Fibroblast of the aortic adventitia (primary cell): ENCODE measurements around the gene FAF1. TPM values are rescaled to one million over a fixed set of nuclear protein-coding genes. Genes with fewer than 3 reads are reported as not detected.

Source experiments
- DNase-seq: peaks from one replicate; pipeline ENCODE4 v3.0.0-alpha.2; 2010; ENCODE audit warnings: low read depth
- H3K4me3 ChIP-seq: 2 replicates; pipeline ENCODE4 v1.5.1; 2011; ENCODE audit warnings: low read depth, mild to moderate bottlenecking, control low read depth, low read length, moderate library complexity
- total RNA-seq: library from RNA; depleted of rRNA; stranded (reverse); fragments of >200 nt; gene quantifications from 2 replicates; pipeline ENCODE4 v1.2.3, GENCODE V29; 2012; ENCODE audit warnings: low replicate concordance
- TF ChIP-seq, protein P1 (sequence below): IDR thresholded peaks from 2 replicates; pipeline ENCODE4 v1.5.1; 2011; ENCODE audit warnings: mild to moderate bottlenecking, low read length, control low read depth, inconsistent platforms; ENCODE audit not compliant: insufficient read depth

The FAF1 gene
- total RNA-seq, 1 donor: 93.8 TPM

DNA sequence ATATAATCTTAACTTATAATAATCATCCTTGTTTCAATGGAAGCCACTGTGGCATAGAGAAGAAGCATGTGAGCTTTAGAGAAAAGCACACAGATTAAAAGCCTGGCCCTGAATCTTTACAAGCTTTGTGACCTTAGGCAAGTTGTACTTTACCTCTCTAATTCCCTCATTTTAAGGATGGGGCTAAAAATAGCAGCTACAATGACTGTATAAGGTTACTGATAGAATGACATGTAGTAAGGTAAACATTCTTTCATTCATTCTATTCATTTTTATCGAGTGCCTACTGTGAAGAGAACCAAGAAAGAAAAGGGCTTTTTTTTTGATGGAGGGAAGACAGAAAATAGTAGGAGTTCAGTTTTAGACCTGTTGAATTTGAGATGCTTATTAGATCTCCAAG is 35.6 kb upstream of the FAF1 start:
- no peak for DNase-seq
- TF ChIP-seq, protein P1, sequence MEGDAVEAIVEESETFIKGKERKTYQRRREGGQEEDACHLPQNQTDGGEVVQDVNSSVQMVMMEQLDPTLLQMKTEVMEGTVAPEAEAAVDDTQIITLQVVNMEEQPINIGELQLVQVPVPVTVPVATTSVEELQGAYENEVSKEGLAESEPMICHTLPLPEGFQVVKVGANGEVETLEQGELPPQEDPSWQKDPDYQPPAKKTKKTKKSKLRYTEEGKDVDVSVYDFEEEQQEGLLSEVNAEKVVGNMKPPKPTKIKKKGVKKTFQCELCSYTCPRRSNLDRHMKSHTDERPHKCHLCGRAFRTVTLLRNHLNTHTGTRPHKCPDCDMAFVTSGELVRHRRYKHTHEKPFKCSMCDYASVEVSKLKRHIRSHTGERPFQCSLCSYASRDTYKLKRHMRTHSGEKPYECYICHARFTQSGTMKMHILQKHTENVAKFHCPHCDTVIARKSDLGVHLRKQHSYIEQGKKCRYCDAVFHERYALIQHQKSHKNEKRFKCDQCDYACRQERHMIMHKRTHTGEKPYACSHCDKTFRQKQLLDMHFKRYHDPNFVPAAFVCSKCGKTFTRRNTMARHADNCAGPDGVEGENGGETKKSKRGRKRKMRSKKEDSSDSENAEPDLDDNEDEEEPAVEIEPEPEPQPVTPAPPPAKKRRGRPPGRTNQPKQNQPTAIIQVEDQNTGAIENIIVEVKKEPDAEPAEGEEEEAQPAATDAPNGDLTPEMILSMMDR: no peak
- H3K4me3 ChIP-seq: no peak overlapping the region

DNA sequence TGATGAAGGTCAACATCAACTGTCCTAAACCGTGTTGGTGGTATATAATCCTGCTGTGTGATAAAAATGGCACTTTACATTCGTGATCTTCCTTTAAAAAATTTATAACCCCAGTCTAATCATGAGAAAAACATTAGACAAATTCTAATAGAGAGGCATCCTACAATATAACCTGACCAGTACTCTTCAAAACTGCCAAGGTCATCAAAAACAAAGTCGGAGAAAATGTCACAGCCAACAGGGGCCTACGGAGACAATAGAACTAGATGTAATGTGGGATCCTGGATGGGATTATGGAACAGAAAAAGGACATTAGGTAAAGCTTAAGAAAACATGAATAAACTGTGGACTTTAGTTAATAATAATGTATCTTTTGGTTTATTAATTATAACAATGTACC is 34.9 kb upstream of the FAF1 start:
- no peak overlapping the region for H3K4me3 ChIP-seq
- no peak for DNase-seq
- TF ChIP-seq, protein P1: no peak

DNA sequence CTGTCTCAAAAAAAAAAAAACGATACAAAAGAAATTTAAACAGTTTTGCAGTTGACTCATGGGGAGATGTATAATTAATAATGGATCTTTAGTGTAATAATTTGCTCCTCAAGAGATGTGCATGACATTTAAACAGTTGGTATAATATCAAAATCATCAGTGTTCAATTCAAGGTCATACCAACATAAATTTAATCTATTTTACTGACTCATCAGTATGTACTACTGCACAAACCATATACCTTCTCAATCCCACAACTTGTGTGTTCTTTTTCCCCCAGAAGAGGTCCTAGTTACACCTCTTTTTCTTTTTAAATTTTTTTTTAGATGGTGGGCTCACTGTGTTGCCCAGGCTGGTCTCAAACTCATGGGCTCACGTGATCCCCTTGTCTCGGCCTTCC is 33.6 kb upstream of the FAF1 start:
- no peak for DNase-seq
- no peak overlapping the region for H3K4me3 ChIP-seq
- TF ChIP-seq, protein P1: no peak

DNA sequence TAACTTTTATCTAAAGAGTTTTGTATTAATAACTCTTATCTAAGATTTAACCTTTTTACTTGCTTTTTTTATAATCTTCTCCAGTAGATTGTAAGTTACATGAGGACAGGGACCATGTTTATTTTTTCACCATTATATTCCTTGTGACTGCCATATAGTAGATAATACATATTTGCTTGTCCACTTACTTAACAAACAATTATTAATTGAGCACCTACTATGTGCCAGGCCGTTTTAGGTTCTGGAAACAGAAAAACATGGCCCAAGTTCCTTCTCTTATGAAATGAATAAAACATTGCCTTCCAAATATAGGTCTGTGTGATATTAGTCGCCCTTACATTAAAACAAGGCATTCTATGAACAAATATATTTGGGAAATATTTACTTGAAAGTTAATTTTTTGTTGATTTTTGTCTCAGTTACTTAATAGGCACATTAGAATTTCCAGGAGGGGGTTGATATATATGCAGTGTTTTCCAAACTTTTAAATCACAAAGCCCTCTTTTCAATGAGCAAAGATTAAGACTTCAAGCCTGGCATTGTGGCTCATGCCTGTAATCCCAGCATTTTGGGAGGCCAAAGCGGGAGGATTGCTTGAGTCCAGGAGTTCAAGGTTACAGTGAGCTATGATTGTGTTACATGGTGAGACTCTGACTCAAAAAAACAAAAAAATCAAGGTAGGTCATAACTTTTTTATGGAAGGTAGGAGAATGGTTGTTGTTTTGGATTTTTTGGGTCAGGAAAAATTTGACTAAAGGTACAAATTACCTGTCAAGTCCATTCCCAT is 32.7 kb upstream of the FAF1 start:
- no peak overlapping the region for H3K4me3 ChIP-seq
- TF ChIP-seq, protein P1: no peak
- DNase-seq: no peak

DNA sequence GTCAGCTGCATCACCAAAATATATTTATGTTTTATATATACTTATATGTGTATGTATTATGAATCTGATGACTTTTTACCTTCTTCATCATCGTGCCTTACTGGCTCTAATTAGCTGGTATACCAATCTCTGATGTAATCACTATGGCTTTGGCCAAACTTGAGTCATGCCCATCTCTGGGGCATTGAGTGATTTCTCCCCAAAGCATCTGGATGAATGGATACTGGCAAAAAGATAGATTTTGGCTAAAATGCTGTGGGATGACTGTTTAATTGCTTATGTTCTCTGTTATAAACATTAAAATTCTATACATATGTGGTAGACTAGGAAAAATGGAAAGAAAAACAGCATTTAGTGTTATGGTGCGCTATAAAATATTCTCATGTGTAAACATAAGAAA is 29.6 kb upstream of the FAF1 start:
- peak; percentile 35 for DNase-seq
- H3K4me3 ChIP-seq: no peak overlapping the region
- TF ChIP-seq, protein P1: no peak

DNA sequence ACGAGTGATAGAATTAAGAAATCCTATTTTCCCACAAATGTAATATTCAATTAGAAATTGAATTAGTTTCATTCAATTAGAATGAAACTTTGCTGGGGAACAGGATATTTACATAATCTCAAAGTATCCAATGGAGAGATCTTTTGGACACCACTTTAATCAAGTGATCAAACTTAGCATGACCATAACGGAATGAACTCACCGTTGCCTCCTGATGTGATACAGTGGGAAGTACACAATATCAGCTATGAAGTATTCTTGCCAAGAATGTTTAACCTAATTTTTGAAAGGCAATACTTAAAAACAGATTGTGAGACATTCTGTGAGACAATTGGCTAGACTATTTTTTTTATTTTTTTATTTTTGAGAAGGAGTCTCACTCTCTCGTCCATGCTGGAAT is 26.6 kb upstream of the FAF1 start:
- TF ChIP-seq, protein P1: no peak
- DNase-seq: peak; percentile 23
- no peak overlapping the region for H3K4me3 ChIP-seq

DNA sequence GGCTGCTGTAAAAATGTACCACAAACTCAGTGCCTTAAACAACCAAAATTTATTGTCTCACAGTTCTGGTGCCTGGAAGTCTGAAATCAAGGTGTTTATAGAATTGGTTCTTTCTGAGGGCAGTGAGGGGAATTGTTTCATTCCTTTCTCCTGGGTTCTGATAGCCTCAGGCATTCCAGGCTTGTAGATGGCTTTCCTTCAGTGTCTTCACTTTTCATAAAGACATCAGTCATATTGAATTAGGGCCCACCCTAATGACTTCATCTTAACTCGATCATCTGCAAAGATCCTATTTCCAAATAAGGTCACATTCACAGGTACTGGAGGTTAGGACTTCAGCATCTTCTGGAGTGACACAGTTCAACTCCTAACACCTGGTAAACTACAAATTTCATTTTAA is 25.0 kb upstream of the FAF1 start:
- TF ChIP-seq, protein P1: no peak
- no peak overlapping the region for H3K4me3 ChIP-seq
- no peak for DNase-seq
